ENCODE measurements around the gene CCNY. TPM values are rescaled to one million over a fixed set of nuclear protein-coding genes. Genes with fewer than 3 reads are reported as not detected.

CCNY gene
- total RNA-seq, 2 donors from 2014 or later, result 54.9 to 60.8 TPM

- Mint-ChIP-seq H3K4me3 (peak overlapping the region; percentile 66), H3K4me1 (ENCODE audit: low read depth in 2 of 2) (peaks cover 36 to 48% of the 10 kb centered on the region in 2 donors)
Observed at GRCh38 chr10:35433851-35434426, 97.6 kb downstream of the CCNY start.

DNA sequence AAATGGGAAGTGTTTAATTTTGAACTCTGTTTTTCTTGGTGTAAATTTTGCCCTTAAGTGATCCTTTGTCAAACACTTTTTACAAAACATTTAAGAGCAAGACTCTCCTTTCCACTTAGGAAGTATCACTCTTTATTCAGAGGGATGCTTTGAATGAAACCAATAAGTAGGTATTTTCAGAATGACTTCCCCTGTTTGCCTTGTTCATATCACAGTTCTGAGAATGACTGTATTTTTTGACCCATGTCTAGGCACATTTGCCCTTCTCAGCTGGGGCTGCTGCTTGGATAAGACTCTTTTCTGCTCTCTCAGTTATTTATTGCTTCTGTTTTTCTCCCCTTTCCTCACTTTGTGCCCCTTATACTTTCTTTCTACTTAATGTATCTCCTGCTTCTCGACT, 98.2 kb downstream of the CCNY start:
- Mint-ChIP-seq H3K4me3 (peak overlapping the region; percentile 66), H3K36me3 (peaks cover 24% of the 10 kb centered on the region), H3K9me3 (peaks cover 11% of the 10 kb centered on the region), H3K27ac (peak overlapping the region; percentile 0 to 20), H3K4me1 (ENCODE audit: low read depth in 2 of 2) (peaks cover 38 to 54% of the 10 kb centered on the region in 2 donors), H3K27me3 (no peaks in the 10 kb centered on the region)
- DNase-seq (ENCODE audit: low spot score) (no peak), ATAC-seq (peak in 1 of 2 donors; percentile 79)

More at GRCh38 chr10:35433851-35434426, 97.6 kb downstream of the CCNY start:
- peaks cover 5% of the 10 kb centered on the region for H3K9me3 Mint-ChIP-seq
- DNase-seq (ENCODE audit: low spot score) (no peak), ATAC-seq (peak; percentile 28 to 68)
- H3K36me3 Mint-ChIP-seq, result peaks cover 18% of the 10 kb centered on the region
- H3K27me3 Mint-ChIP-seq, result no peaks in the 10 kb centered on the region
- H3K27ac Mint-ChIP-seq, result peak overlapping the region; percentile 0 to 20

DNA sequence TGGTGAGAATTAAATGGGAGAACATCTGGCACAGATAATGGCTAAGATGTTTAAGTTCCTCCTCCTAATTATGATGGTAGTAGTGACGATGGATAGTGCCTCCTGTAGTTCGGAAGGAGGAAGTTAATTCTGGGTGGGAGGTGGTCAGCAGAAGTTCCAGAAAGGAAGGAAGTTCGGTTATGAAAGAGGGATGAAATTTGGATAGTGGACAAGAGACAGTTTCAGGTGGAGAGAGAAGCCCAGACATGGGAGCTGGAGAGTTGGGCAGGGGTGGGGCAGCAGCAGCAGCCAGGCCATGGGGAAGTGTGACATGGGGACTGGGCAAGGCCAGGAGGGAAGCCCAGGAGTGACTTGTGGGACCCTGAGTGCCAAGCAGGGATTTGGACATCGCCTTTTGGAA, 99.5 kb downstream of the CCNY start:
- peaks cover 40 to 61% of the 10 kb centered on the region in 2 donors for H3K4me1 Mint-ChIP-seq (ENCODE audit: low read depth in 2 of 2)

GRCh38 chr10:35437829-35438228, 101.5 kb downstream of the CCNY start:
- H3K27me3 Mint-ChIP-seq, result no peaks in the 10 kb centered on the region
- H3K4me1 Mint-ChIP-seq (ENCODE audit: low read depth in 2 of 2), result peaks cover 47 to 63% of the 10 kb centered on the region in 2 donors
- no peak overlapping the region for H3K4me3 Mint-ChIP-seq
- DNase-seq (ENCODE audit: low spot score) (no peak), ATAC-seq (no peak)
- peaks cover 43% of the 10 kb centered on the region for H3K36me3 Mint-ChIP-seq
- no peak overlapping the region for H3K27ac Mint-ChIP-seq
- H3K9me3 Mint-ChIP-seq, result peaks cover 23% of the 10 kb centered on the region

More for the DNA sequence above, 99.5 kb downstream of the CCNY start:
- peaks cover 11% of the 10 kb centered on the region for H3K9me3 Mint-ChIP-seq
- DNase-seq (ENCODE audit: low spot score) (no peak), ATAC-seq (no peak)
- H3K36me3 Mint-ChIP-seq, result peaks cover 27% of the 10 kb centered on the region
- H3K27ac Mint-ChIP-seq, result peak overlapping the region in 1 of 2 donors; percentile 47
- H3K4me3 Mint-ChIP-seq, result no peak overlapping the region
- no peaks in the 10 kb centered on the region for H3K27me3 Mint-ChIP-seq

- Mint-ChIP-seq H3K9me3 (peaks cover 28% of the 10 kb centered on the region), H3K4me3 (no peak overlapping the region), H3K27ac (no peak overlapping the region), H3K36me3 (peaks cover 51% of the 10 kb centered on the region), H3K27me3 (no peaks in the 10 kb centered on the region), H3K4me1 (ENCODE audit: low read depth in 2 of 2) (peaks cover 43 to 57% of the 10 kb centered on the region in 2 donors)
- no peak for DNase-seq (ENCODE audit: low spot score)
- ATAC-seq, result no peak
Observed at GRCh38 chr10:35438718-35439571, 102.6 kb downstream of the CCNY start.

DNA sequence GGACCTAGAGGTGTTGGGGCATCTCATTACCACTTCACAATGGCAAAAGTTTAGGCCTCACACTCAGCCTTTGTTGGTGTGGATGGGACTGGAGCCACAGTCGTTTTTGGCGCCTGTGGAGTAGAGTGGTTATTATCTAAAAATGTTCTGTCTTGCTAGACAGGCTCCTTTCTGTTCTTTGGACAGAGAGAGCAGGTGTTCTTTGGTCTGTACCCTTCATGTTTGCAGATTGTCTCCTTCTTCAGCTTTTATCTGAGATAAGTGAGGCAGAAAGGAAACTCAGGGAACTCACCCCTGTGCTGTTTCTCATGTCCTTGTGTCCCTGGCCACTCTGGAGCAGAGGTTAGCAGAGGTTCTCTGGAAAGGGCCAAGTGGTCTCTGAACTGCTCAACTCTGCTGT, 103.7 kb downstream of the CCNY start:
- Mint-ChIP-seq H3K36me3 (peaks cover 59% of the 10 kb centered on the region), H3K4me3 (no peak overlapping the region), H3K27ac (no peak overlapping the region), H3K4me1 (ENCODE audit: low read depth in 2 of 2) (peaks cover 39 to 52% of the 10 kb centered on the region in 2 donors), H3K27me3 (no peaks in the 10 kb centered on the region), H3K9me3 (peaks cover 33% of the 10 kb centered on the region)
- DNase-seq (ENCODE audit: low spot score), result no peak
- no peak for ATAC-seq

GRCh38 chr10:35442028-35442427, 105.7 kb downstream of the CCNY start:
- H3K36me3 Mint-ChIP-seq, result peaks cover 54% of the 10 kb centered on the region
- H3K4me1 Mint-ChIP-seq (ENCODE audit: low read depth in 2 of 2), result peaks cover 44 to 52% of the 10 kb centered on the region in 2 donors
- no peaks in the 10 kb centered on the region for H3K27me3 Mint-ChIP-seq
- H3K4me3 Mint-ChIP-seq, result peak overlapping the region; percentile 5
- ATAC-seq (peak in 1 of 2 donors; percentile 64), DNase-seq (ENCODE audit: low spot score) (no peak)
- H3K9me3 Mint-ChIP-seq, result peaks cover 34% of the 10 kb centered on the region
- peak overlapping the region; percentile 27 to 28 for H3K27ac Mint-ChIP-seq

DNA sequence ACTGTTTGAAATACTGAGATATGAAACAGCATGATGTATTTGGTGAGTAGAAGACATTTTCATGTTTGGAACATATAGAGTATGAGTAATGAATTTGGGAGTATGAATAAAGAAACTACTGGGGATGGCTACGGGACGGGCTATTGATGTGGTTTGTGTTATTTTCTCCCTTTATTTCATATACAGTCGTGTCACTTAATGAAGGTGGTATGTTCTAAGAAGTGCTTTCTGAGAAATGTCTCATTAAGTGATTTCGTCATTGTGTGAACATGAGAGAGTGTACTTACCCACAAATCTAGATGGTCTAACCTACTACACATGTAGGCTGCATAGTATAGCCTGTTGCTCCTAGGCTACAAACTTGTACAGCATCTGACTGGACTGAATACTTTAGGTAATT, 106.3 kb downstream of the CCNY start:
- H3K4me1 Mint-ChIP-seq (ENCODE audit: low read depth in 2 of 2), result peaks cover 47 to 57% of the 10 kb centered on the region in 2 donors
- no peak overlapping the region for H3K4me3 Mint-ChIP-seq
- peaks cover 34% of the 10 kb centered on the region for H3K9me3 Mint-ChIP-seq
- no peak for DNase-seq (ENCODE audit: low spot score)
- ATAC-seq, result peak in 1 of 2 donors; percentile 67
- peak overlapping the region; percentile 27 to 28 for H3K27ac Mint-ChIP-seq
- H3K27me3 Mint-ChIP-seq, result no peaks in the 10 kb centered on the region
- H3K36me3 Mint-ChIP-seq, result peaks cover 54% of the 10 kb centered on the region

- no peaks in the 10 kb centered on the region for H3K27me3 Mint-ChIP-seq
- peaks cover 29% of the 10 kb centered on the region for H3K9me3 Mint-ChIP-seq
- H3K27ac Mint-ChIP-seq, result no peak overlapping the region
- H3K4me1 Mint-ChIP-seq (ENCODE audit: low read depth in 2 of 2), result peaks cover 55 to 64% of the 10 kb centered on the region in 2 donors
- no peak for ATAC-seq
- no peak for DNase-seq (ENCODE audit: low spot score)
- H3K36me3 Mint-ChIP-seq, result peaks cover 48% of the 10 kb centered on the region
- H3K4me3 Mint-ChIP-seq, result no peak overlapping the region
Observed at GRCh38 chr10:35443858-35444257, 107.5 kb downstream of the CCNY start.

GRCh38 chr10:35445150-35445884, 109.0 kb downstream of the CCNY start:
- Mint-ChIP-seq H3K4me3 (no peak overlapping the region), H3K4me1 (ENCODE audit: low read depth in 2 of 2) (peaks cover 67% of the 10 kb centered on the region in 2 donors), H3K36me3 (peaks cover 39% of the 10 kb centered on the region), H3K9me3 (peaks cover 23% of the 10 kb centered on the region), H3K27me3 (no peaks in the 10 kb centered on the region), H3K27ac (peak overlapping the region in 1 of 2 donors; percentile 20)
- DNase-seq (ENCODE audit: low spot score) (no peak), ATAC-seq (no peak)

DNA sequence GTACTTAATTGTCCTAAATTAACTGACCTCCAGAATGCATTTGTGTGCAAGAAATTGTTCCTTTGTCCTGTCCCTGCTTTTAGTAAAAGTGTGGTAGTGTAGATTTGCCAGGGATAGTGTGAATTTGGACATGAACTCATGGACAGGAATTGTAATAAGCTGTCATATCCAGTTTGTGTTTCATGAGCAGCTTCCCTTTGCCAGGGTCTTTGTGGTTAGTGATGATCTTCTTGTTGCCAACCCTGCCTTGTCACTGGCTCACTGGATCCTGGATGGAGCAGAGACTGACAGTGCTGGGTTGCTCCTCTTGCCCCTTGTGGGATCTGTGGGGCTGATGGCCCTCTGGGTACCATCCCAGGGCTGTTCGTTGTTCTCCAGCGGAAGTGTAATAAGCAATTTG, 110.1 kb downstream of the CCNY start:
- no peak for ATAC-seq
- Mint-ChIP-seq H3K4me1 (ENCODE audit: low read depth in 2 of 2) (peaks cover 62 to 67% of the 10 kb centered on the region in 2 donors), H3K27ac (peak overlapping the region in 1 of 2 donors; percentile 91), H3K4me3 (no peak overlapping the region), H3K9me3 (peaks cover 19% of the 10 kb centered on the region), H3K36me3 (peaks cover 32% of the 10 kb centered on the region), H3K27me3 (no peaks in the 10 kb centered on the region)
- no peak for DNase-seq (ENCODE audit: low spot score)

GRCh38 chr10:35447693-35448407, 111.5 kb downstream of the CCNY start:
- Mint-ChIP-seq H3K9me3 (peaks cover 10% of the 10 kb centered on the region), H3K4me1 (ENCODE audit: low read depth in 2 of 2) (peaks cover 52 to 61% of the 10 kb centered on the region in 2 donors), H3K36me3 (peaks cover 21% of the 10 kb centered on the region), H3K27me3 (no peaks in the 10 kb centered on the region), H3K27ac (peak overlapping the region; percentile 73 to 91), H3K4me3 (peak overlapping the region; percentile 73)
- ATAC-seq (peak; percentile 24 to 43), DNase-seq (ENCODE audit: low spot score) (no peak)

Data from natural killer cell treated with Interleukin-12 subunit alpha and Interleukin-12 subunit beta and Interleukin-15 and Interleukin-18, amount 100 ng/mL, for 72 hours (primary cell).